GM12878 (cell line): ENCODE data around the gene IFNL1.

ENCODE experiments used
- POLR2AphosphoS2 ChIP-seq: IDR thresholded peaks from 2 replicates; pipeline ENCODE4 v1.6.1; 2011; ENCODE audit warnings: low read depth, mild to moderate bottlenecking, low read length, improper control_type of control experiment, moderate library complexity
- SIN3A ChIP-seq: IDR thresholded peaks from 2 replicates; pipeline ENCODE4 v1.6.1; 2012; ENCODE audit warnings: low read depth, low read length, improper control_type of control experiment

- no peak for TF ChIP-seq SIN3A
- TF ChIP-seq POLR2AphosphoS2 = no peak
These were observed 23.1 kb downstream of the IFNL1 start for GRCh38 chr19:39319098-39319891.
